ENCODE measurements around the gene KIAA0232.

DNA sequence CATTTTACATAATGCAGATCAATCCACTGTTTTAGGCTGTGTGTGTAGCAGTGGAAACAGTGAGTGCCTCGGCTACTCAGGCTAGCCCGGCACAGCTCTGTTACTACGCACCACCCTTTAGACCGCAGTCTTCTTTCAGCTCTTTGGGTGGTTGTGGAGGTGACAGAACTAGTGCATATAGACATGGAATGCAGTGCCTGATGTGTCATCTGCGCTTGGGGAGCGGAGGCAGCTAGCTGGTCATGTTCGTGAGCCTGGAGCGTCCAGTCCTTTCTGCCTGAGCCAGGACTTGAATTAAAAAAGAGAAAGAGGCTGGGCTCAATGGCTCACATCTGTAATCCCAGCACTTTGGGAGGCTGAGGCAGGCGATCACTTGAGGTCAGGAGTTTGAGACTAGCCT lies 131.9 kb downstream of the KIAA0232 start:
- TF ChIP-seq, protein P1, sequence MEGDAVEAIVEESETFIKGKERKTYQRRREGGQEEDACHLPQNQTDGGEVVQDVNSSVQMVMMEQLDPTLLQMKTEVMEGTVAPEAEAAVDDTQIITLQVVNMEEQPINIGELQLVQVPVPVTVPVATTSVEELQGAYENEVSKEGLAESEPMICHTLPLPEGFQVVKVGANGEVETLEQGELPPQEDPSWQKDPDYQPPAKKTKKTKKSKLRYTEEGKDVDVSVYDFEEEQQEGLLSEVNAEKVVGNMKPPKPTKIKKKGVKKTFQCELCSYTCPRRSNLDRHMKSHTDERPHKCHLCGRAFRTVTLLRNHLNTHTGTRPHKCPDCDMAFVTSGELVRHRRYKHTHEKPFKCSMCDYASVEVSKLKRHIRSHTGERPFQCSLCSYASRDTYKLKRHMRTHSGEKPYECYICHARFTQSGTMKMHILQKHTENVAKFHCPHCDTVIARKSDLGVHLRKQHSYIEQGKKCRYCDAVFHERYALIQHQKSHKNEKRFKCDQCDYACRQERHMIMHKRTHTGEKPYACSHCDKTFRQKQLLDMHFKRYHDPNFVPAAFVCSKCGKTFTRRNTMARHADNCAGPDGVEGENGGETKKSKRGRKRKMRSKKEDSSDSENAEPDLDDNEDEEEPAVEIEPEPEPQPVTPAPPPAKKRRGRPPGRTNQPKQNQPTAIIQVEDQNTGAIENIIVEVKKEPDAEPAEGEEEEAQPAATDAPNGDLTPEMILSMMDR (IDR thresholded peaks at IDR 0.05 in 2 of 3, conservative IDR thresholded peaks at IDR 0.05 in 1 of 3; ENCODE audit: insufficient read depth in 2 of 3, low read depth in 1 of 3, low read length in 3 of 3), result no peak
- no peak for TF ChIP-seq POLR2A (conservative IDR thresholded peaks at IDR 0.05)
- no peak for TF ChIP-seq SMAD2 (IDR thresholded peaks at IDR 0.05; ENCODE audit: low read depth, low read length)
- no peak for TF ChIP-seq ZNF121 (CRISPR knock-in tag; conservative IDR thresholded peaks at IDR 0.05)
- TF ChIP-seq, protein P2, sequence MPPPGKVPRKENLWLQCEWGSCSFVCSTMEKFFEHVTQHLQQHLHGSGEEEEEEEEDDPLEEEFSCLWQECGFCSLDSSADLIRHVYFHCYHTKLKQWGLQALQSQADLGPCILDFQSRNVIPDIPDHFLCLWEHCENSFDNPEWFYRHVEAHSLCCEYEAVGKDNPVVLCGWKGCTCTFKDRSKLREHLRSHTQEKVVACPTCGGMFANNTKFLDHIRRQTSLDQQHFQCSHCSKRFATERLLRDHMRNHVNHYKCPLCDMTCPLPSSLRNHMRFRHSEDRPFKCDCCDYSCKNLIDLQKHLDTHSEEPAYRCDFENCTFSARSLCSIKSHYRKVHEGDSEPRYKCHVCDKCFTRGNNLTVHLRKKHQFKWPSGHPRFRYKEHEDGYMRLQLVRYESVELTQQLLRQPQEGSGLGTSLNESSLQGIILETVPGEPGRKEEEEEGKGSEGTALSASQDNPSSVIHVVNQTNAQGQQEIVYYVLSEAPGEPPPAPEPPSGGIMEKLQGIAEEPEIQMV (tag; conservative IDR thresholded peaks at IDR 0.05; ENCODE audit: low read depth), result no peak
- TF ChIP-seq, protein P3, sequence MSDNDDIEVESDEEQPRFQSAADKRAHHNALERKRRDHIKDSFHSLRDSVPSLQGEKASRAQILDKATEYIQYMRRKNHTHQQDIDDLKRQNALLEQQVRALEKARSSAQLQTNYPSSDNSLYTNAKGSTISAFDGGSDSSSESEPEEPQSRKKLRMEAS (CRISPR knock-in tag; IDR thresholded peaks at IDR 0.05), result no peak
- no peak for TF ChIP-seq CREM (IDR thresholded peaks at IDR 0.05; ENCODE audit: low read depth)
- no peak for TF ChIP-seq YY1 (IDR thresholded peaks at IDR 0.05; ENCODE audit: borderline replicate concordance in 1 of 3, control insufficient read depth in 1 of 3, extremely low read depth in 1 of 3, insufficient read depth in 3 of 3, insufficient read length in 1 of 3, insufficient replicate concordance in 2 of 3, low read depth in 1 of 3, low read length in 2 of 3)
- no peak for TF ChIP-seq POLR2AphosphoS2 (IDR thresholded peaks at IDR 0.05; ENCODE audit: low read length)
- no peak for TF ChIP-seq KDM4B (IDR thresholded peaks at IDR 0.05; ENCODE audit: borderline replicate concordance in 2 of 2, low read depth in 1 of 2)
- no peak for TF ChIP-seq PRPF4 (IDR thresholded peaks at IDR 0.05; ENCODE audit: insufficient read depth, low read depth, low read length, poor library complexity, severe bottlenecking)

All from K562 (cell line).